ENCODE measurements around the gene TRERF1. TPM values are rescaled to one million over a fixed set of nuclear protein-coding genes. Genes with fewer than 3 reads are reported as not detected.

The TRERF1 gene
- polyA plus RNA-seq, 3 donors: 12.7 to 14.0 (median 13.7) TPM

GRCh38 chr6:42263165-42263728 lies 188.5 kb downstream of the TRERF1 start:
- DNase-seq (ENCODE audit: low read depth in 3 of 3, low spot score in 2 of 3): no peak

- no peak for DNase-seq (ENCODE audit: low read depth in 3 of 3, low spot score in 2 of 3)
Measured at GRCh38 chr6:42260972-42261371, 190.8 kb downstream of the TRERF1 start.

- DNase-seq (ENCODE audit: low read depth in 3 of 3, low spot score in 2 of 3): no peak
Measured at GRCh38 chr6:42260396-42260888, 191.3 kb downstream of the TRERF1 start.

GRCh38 chr6:42259841-42260395 lies 191.8 kb downstream of the TRERF1 start:
- no peak for DNase-seq (ENCODE audit: low read depth in 3 of 3, low spot score in 2 of 3)

- no peak for DNase-seq (ENCODE audit: low read depth in 3 of 3, low spot score in 2 of 3)
Measured at GRCh38 chr6:42259286-42259685, 192.4 kb downstream of the TRERF1 start.

- DNase-seq (ENCODE audit: low read depth in 3 of 3, low spot score in 2 of 3): no peak
Measured at GRCh38 chr6:42257614-42258013, 194.1 kb downstream of the TRERF1 start.

- DNase-seq (ENCODE audit: low read depth in 3 of 3, low spot score in 2 of 3): no peak
Measured at GRCh38 chr6:42257063-42257462, 194.7 kb downstream of the TRERF1 start.

- DNase-seq (ENCODE audit: low read depth in 3 of 3, low spot score in 2 of 3): no peak
Measured at GRCh38 chr6:42255050-42255449, 196.7 kb downstream of the TRERF1 start.

GRCh38 chr6:42254505-42254904 lies 197.2 kb downstream of the TRERF1 start:
- no peak for DNase-seq (ENCODE audit: low read depth in 3 of 3, low spot score in 2 of 3)

GRCh38 chr6:42251911-42252637 lies 199.7 kb downstream of the TRERF1 start:
- DNase-seq (ENCODE audit: low read depth in 3 of 3, low spot score in 2 of 3): no peak

GRCh38 chr6:42251500-42251899 lies 200.2 kb downstream of the TRERF1 start:
- no peak for DNase-seq (ENCODE audit: low read depth in 3 of 3, low spot score in 2 of 3)

- DNase-seq (ENCODE audit: low read depth in 3 of 3, low spot score in 2 of 3): no peak
Measured at GRCh38 chr6:42250274-42250931, 201.3 kb downstream of the TRERF1 start.

GRCh38 chr6:42249279-42249678 lies 202.4 kb downstream of the TRERF1 start:
- no peak for DNase-seq (ENCODE audit: low read depth in 3 of 3, low spot score in 2 of 3)

- DNase-seq (ENCODE audit: low read depth in 3 of 3, low spot score in 2 of 3): no peak
Measured at GRCh38 chr6:42243046-42243445, 208.7 kb downstream of the TRERF1 start.

- DNase-seq (ENCODE audit: low read depth in 3 of 3, low spot score in 2 of 3): no peak
Measured at GRCh38 chr6:42241915-42242314, 209.8 kb downstream of the TRERF1 start.

GRCh38 chr6:42239736-42240375 lies 211.9 kb downstream of the TRERF1 start:
- no peak for DNase-seq (ENCODE audit: low read depth in 3 of 3, low spot score in 2 of 3)

- no peak for DNase-seq (ENCODE audit: low read depth in 3 of 3, low spot score in 2 of 3)
Measured at GRCh38 chr6:42239333-42239732, 212.4 kb downstream of the TRERF1 start.

- DNase-seq (ENCODE audit: low read depth in 3 of 3, low spot score in 2 of 3): no peak
Measured at GRCh38 chr6:42237857-42238256, 213.9 kb downstream of the TRERF1 start.

- no peak for DNase-seq (ENCODE audit: low read depth in 3 of 3, low spot score in 2 of 3)
Measured at GRCh38 chr6:42236682-42237473, 214.8 kb downstream of the TRERF1 start.

- no peak for DNase-seq (ENCODE audit: low read depth in 3 of 3, low spot score in 2 of 3)
Measured at GRCh38 chr6:42236030-42236429, 215.7 kb downstream of the TRERF1 start.
